ENCODE data around the gene FAM20B.

DNA sequence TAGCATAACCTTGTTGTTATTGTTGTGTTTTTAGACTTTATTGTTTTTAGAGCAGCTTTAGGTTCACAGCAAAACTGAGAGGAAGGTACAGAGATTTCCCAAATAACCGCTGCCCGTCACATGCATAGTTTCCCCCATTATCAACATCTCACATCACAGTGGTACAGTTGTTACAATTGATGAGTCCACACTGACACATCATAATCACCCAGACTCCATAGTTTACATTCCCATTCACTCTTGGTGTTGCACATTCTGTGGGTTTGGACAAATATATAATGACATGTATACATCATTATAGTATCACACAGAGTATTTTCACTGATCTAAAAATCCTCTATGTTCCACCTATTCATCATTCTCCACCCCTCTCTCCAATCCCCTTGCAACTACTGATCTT, 30.2 kb downstream of the FAM20B start:
- TF ChIP-seq, protein P1, sequence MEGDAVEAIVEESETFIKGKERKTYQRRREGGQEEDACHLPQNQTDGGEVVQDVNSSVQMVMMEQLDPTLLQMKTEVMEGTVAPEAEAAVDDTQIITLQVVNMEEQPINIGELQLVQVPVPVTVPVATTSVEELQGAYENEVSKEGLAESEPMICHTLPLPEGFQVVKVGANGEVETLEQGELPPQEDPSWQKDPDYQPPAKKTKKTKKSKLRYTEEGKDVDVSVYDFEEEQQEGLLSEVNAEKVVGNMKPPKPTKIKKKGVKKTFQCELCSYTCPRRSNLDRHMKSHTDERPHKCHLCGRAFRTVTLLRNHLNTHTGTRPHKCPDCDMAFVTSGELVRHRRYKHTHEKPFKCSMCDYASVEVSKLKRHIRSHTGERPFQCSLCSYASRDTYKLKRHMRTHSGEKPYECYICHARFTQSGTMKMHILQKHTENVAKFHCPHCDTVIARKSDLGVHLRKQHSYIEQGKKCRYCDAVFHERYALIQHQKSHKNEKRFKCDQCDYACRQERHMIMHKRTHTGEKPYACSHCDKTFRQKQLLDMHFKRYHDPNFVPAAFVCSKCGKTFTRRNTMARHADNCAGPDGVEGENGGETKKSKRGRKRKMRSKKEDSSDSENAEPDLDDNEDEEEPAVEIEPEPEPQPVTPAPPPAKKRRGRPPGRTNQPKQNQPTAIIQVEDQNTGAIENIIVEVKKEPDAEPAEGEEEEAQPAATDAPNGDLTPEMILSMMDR (IDR thresholded peaks at IDR 0.05): no peak
- TF ChIP-seq ZFX (IDR thresholded peaks at IDR 0.05; ENCODE audit: borderline replicate concordance): no peak
